A549 (cell line): ENCODE results near the gene RYR3. TPM values are rescaled to one million over a fixed set of nuclear protein-coding genes. Genes with fewer than 3 reads are reported as not detected.

Experiments used
- KDM1A ChIP-seq: fragments of 200-600 bp; sonication (generic); IDR thresholded peaks from 2 replicates; pipeline ENCODE4 v1.6.1; 2016; ENCODE audit warnings: low read depth, mild to moderate bottlenecking
- MAZ ChIP-seq: fragments of 150-350 bp; IDR thresholded peaks from 2 replicates; pipeline ENCODE4 v1.6.1; 2014; ENCODE audit warnings: antibody characterized with exemption, low read depth, low read length, borderline replicate concordance
- REST ChIP-seq: fragments of 200-600 bp; sonication (generic); IDR thresholded peaks from 2 replicates; pipeline ENCODE4 v1.6.1; 2016; ENCODE audit warnings: antibody characterized with exemption, mild to moderate bottlenecking, moderate library complexity
- polyA plus RNA-seq, 4 experiments: library from polyadenylated mRNA; depleted of rRNA in 3 of 4; stranded (reverse); fragments of >200 nt; fragmentation: RNase III in 1 of 4; extraction: RNeasy Plus Mini Kit Qiagen cat#74134 plus additional on column Dnase treatment in 1 of 4; gene quantifications; 2 replicates in 3 of 4; 3 replicates in 1 of 4; pipeline ENCODE4 v1.2.3, GENCODE V29; 2011 to 2017
- small RNA-seq, 6 experiments: library from RNA; depleted of rRNA; stranded (forward); fragments of <200 nt; gene quantifications; one replicate each; pipeline ENCODE3, GENCODE V24; 2012

The RYR3 gene
- polyA plus RNA-seq, 2 of the 4 experiments (the other 2 are of a cell fraction), result 0.03 TPM; not detected in 1

- TF ChIP-seq REST, result no peak
- no peak for TF ChIP-seq KDM1A
- TF ChIP-seq MAZ, result no peak
Measured at GRCh38 chr15:33913459-33913858, 602.7 kb downstream of the RYR3 start (continued).

Small RNA genes within 50 kb of the gene (small RNA-seq; reads per million reads assigned to genes)
- gene RF00019, result 0 reads per million in 6 experiments

Other genes with a start within 250 kb of the RYR3 start
- 2.2 and 2.4 TPM in 2 replicates for gene FMN1, start 116.3 kb upstream of the RYR3 start, polyA plus RNA-seq (2011; rRNA removed)
- gene FMN1, start 116.3 kb upstream of the RYR3 start, polyA plus RNA-seq (2017; fragmentation: RNase III; extraction: RNeasy Plus Mini Kit Qiagen cat#74134 plus additional on column Dnase treatment), result 0.45 to 0.61 TPM (median 0.53 TPM) in 3 replicates